ENCODE data around the gene LINC00305.

LINC00305 gene

GRCh38 chr18:64110692-64111480 is 38.0 kb downstream of the LINC00305 start:
- DNase-seq (no peak), ATAC-seq (ENCODE audit: insufficient read depth, low read depth) (no peak)
- Histone ChIP-seq H4K20me1 (ENCODE audit: insufficient read depth, low read length) (no peaks in the 10 kb centered on the region), H3K4me1 (ENCODE audit: insufficient read depth, low read length) (no peaks in the 10 kb centered on the region), H3K4me2 (ENCODE audit: insufficient read depth, low read length) (no peak overlapping the region), H3K27ac (ENCODE audit: low read length) (no peak overlapping the region), H2AFZ (ENCODE audit: low read depth, low read length) (no peak overlapping the region), H3K4me3 (ENCODE audit: low read depth in 1 of 2, low read length in 2 of 2) (no peak overlapping the region), H3K79me2 (ENCODE audit: insufficient read depth, low read length) (no peaks in the 10 kb centered on the region), H3K9ac (ENCODE audit: low read depth, low read length) (no peak overlapping the region), H3K27me3 (ENCODE audit: insufficient read depth, low read length, poor library complexity) (no peaks in the 10 kb centered on the region), H3K36me3 (ENCODE audit: insufficient read depth, low read length) (no peaks in the 10 kb centered on the region), H3K9me3 (ENCODE audit: insufficient read depth, low read length, severe bottlenecking) (no peaks in the 10 kb centered on the region)
- no peak for TF ChIP-seq EZH2 (IDR thresholded peaks at IDR 0.05; ENCODE audit: borderline replicate concordance, low read depth, low read length, severe bottlenecking)
- no peak for TF ChIP-seq CTCF (IDR thresholded peaks at IDR 0.05; ENCODE audit: borderline replicate concordance, extremely low read depth, low read length, poor library complexity, severe bottlenecking)

- TF ChIP-seq CTCF (IDR thresholded peaks at IDR 0.05; ENCODE audit: borderline replicate concordance, extremely low read depth, low read length, poor library complexity, severe bottlenecking) (no peak), EZH2 (IDR thresholded peaks at IDR 0.05; ENCODE audit: borderline replicate concordance, low read depth, low read length, severe bottlenecking) (no peak)
Observed at GRCh38 chr18:64103986-64104385, 44.9 kb downstream of the LINC00305 start.

GRCh38 chr18:64100116-64100922 is 48.6 kb downstream of the LINC00305 start:
- Histone ChIP-seq H3K4me2 (ENCODE audit: insufficient read depth, low read length) (no peak overlapping the region), H2AFZ (ENCODE audit: low read depth, low read length) (no peak overlapping the region), H3K27me3 (ENCODE audit: insufficient read depth, low read length, poor library complexity) (no peaks in the 10 kb centered on the region), H3K9ac (ENCODE audit: low read depth, low read length) (no peak overlapping the region), H3K9me3 (ENCODE audit: insufficient read depth, low read length, severe bottlenecking) (no peaks in the 10 kb centered on the region), H3K27ac (ENCODE audit: low read length) (no peak overlapping the region), H3K79me2 (ENCODE audit: insufficient read depth, low read length) (no peaks in the 10 kb centered on the region), H3K4me3 (ENCODE audit: low read depth in 1 of 2, low read length in 2 of 2) (no peak overlapping the region), H4K20me1 (ENCODE audit: insufficient read depth, low read length) (no peaks in the 10 kb centered on the region), H3K36me3 (ENCODE audit: insufficient read depth, low read length) (no peaks in the 10 kb centered on the region), H3K4me1 (ENCODE audit: insufficient read depth, low read length) (no peaks in the 10 kb centered on the region)
- ATAC-seq (ENCODE audit: insufficient read depth, low read depth) (no peak), DNase-seq (no peak)
- TF ChIP-seq CTCF (IDR thresholded peaks at IDR 0.05; ENCODE audit: borderline replicate concordance, extremely low read depth, low read length, poor library complexity, severe bottlenecking) (no peak), EZH2 (IDR thresholded peaks at IDR 0.05; ENCODE audit: borderline replicate concordance, low read depth, low read length, severe bottlenecking) (no peak)

More at GRCh38 chr18:64103986-64104385, 44.9 kb downstream of the LINC00305 start:
- Histone ChIP-seq H3K4me2 (ENCODE audit: insufficient read depth, low read length) (no peak overlapping the region), H3K27me3 (ENCODE audit: insufficient read depth, low read length, poor library complexity) (no peaks in the 10 kb centered on the region), H3K27ac (ENCODE audit: low read length) (no peak overlapping the region), H3K4me1 (ENCODE audit: insufficient read depth, low read length) (no peaks in the 10 kb centered on the region), H3K79me2 (ENCODE audit: insufficient read depth, low read length) (no peaks in the 10 kb centered on the region), H3K9me3 (ENCODE audit: insufficient read depth, low read length, severe bottlenecking) (no peaks in the 10 kb centered on the region), H4K20me1 (ENCODE audit: insufficient read depth, low read length) (no peaks in the 10 kb centered on the region), H3K4me3 (ENCODE audit: low read depth in 1 of 2, low read length in 2 of 2) (no peak overlapping the region), H3K36me3 (ENCODE audit: insufficient read depth, low read length) (no peaks in the 10 kb centered on the region), H2AFZ (ENCODE audit: low read depth, low read length) (no peak overlapping the region), H3K9ac (ENCODE audit: low read depth, low read length) (no peak overlapping the region)
- ATAC-seq (ENCODE audit: insufficient read depth, low read depth) (no peak), DNase-seq (no peak)
